Tibial nerve (tissue), 3 donors: ENCODE measurements around the gene KLRB1.

ENCODE experiments used
- POLR2A ChIP-seq, 2 donors: fragments of 450-650 bp; IDR thresholded peaks; one replicate each; pipeline ENCODE4 v1.6.1; 2017; ENCODE audit warnings: antibody characterized with exemption in 2 of 2, mild to moderate bottlenecking in 2 of 2, moderate library complexity in 2 of 2
- TF ChIP-seq, protein P1 (sequence below), 5 experiments: fragments of 200-600 bp in 3 of 5; fragments of 450-650 bp in 2 of 5; sonication (generic) in 3 of 5; IDR thresholded peaks; one replicate each; pipeline ENCODE4 v1.5.1; 2016 to 2019; ENCODE audit warnings: antibody characterized with exemption in 5 of 5, mild to moderate bottlenecking in 3 of 5, moderate library complexity in 2 of 5

DNA sequence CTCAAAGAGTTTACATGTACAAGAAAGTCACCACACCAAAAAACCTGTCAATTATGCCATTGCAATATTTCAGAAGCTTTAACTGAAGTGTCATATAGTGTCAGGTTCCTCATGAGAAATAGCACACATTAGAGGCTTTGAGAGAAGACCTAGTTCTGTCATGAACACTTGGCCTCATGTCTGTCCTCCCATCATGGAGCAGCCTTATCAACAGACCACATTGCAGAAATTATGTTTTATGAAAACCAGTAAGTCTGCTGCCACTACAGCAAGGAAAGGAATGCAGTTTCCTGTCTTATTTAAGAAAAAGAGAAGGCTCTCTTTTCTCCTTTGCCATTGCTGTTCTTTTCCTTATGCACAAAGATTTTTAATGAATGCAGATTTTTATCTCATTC, 35.5 kb upstream of the KLRB1 start:
- no peak for TF ChIP-seq POLR2A (IDR thresholded peaks at IDR 0.05)
- TF ChIP-seq, protein P1, sequence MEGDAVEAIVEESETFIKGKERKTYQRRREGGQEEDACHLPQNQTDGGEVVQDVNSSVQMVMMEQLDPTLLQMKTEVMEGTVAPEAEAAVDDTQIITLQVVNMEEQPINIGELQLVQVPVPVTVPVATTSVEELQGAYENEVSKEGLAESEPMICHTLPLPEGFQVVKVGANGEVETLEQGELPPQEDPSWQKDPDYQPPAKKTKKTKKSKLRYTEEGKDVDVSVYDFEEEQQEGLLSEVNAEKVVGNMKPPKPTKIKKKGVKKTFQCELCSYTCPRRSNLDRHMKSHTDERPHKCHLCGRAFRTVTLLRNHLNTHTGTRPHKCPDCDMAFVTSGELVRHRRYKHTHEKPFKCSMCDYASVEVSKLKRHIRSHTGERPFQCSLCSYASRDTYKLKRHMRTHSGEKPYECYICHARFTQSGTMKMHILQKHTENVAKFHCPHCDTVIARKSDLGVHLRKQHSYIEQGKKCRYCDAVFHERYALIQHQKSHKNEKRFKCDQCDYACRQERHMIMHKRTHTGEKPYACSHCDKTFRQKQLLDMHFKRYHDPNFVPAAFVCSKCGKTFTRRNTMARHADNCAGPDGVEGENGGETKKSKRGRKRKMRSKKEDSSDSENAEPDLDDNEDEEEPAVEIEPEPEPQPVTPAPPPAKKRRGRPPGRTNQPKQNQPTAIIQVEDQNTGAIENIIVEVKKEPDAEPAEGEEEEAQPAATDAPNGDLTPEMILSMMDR (IDR thresholded peaks at IDR 0.05), result no peak
